Astrocyte (in vitro differentiated cells and primary cell): Measurements from ENCODE around the gene ST13. TPM values are rescaled to one million over a fixed set of nuclear protein-coding genes. Genes with fewer than 3 reads are reported as not detected.

Experiments used
- DNase-seq: peaks from one replicate; pipeline ENCODE4 v3.0.0-alpha.2; 2010; ENCODE audit warnings: low read depth
- FAIRE-seq: peaks from 2 replicates; lab custom pipeline; 2011; peaks lifted over from hg19 to GRCh38; lab: Jason Lieb, UNC
- H2AFZ ChIP-seq: 2 replicates; pipeline ENCODE4 v1.6.0; 2012; ENCODE audit warnings: low read depth, low read length, inconsistent platforms
- H3K27ac ChIP-seq: 2 replicates; pipeline ENCODE4 v1.5.1; 2011; ENCODE audit warnings: low read depth, low read length, inconsistent platforms
- H3K27me3 ChIP-seq: 2 replicates; pipeline ENCODE4 v1.6.0; 2011; ENCODE audit warnings: low read length, inconsistent platforms; ENCODE audit not compliant: insufficient read depth
- H3K36me3 ChIP-seq: 2 replicates; pipeline ENCODE4 v1.5.1; 2011; ENCODE audit warnings: low read length, inconsistent platforms; ENCODE audit not compliant: insufficient read depth
- H3K4me1 ChIP-seq: 2 replicates; pipeline ENCODE4 v1.5.1; 2011; ENCODE audit warnings: low read length, inconsistent platforms; ENCODE audit not compliant: insufficient read depth
- H3K4me2 ChIP-seq: 2 replicates; pipeline ENCODE4 v1.6.0; 2012; ENCODE audit warnings: low read length, inconsistent platforms
- H3K4me3 ChIP-seq: 2 replicates; pipeline ENCODE4 v1.5.1; 2011; ENCODE audit warnings: low read depth, mild to moderate bottlenecking, low read length, inconsistent platforms; ENCODE audit not compliant: insufficient read depth
- H3K79me2 ChIP-seq: 2 replicates; pipeline ENCODE4 v1.6.0; 2012; ENCODE audit warnings: mild to moderate bottlenecking, low read length, inconsistent platforms; ENCODE audit not compliant: insufficient read depth
- H3K9ac ChIP-seq: 2 replicates; pipeline ENCODE4 v1.6.0; 2012; ENCODE audit warnings: mild to moderate bottlenecking, low read length, inconsistent platforms
- H3K9me3 ChIP-seq: 2 replicates; pipeline ENCODE4 v1.5.1; 2012; ENCODE audit warnings: low read depth, mild to moderate bottlenecking, low read length, inconsistent platforms; ENCODE audit not compliant: insufficient read depth
- H4K20me1 ChIP-seq: 2 replicates; pipeline ENCODE4 v1.6.0; 2012; ENCODE audit warnings: low read length, inconsistent platforms; ENCODE audit not compliant: insufficient read depth
- H3K27ac Mint-ChIP-seq: one replicate; pipeline ENCODE4 v1.8.0; 2021; ENCODE audit warnings: mild to moderate bottlenecking, mixed read lengths; ENCODE audit not compliant: unreplicated experiment
- H3K27me3 Mint-ChIP-seq: one replicate; pipeline ENCODE4 v1.8.0; 2021; ENCODE audit warnings: low read depth, mixed read lengths; ENCODE audit not compliant: unreplicated experiment
- H3K36me3 Mint-ChIP-seq: one replicate; pipeline ENCODE4 v1.8.0; 2021; ENCODE audit warnings: low read depth, mixed read lengths; ENCODE audit not compliant: unreplicated experiment
- H3K4me1 Mint-ChIP-seq: one replicate; pipeline ENCODE4 v1.8.0; 2021; ENCODE audit warnings: low read depth, mixed read lengths; ENCODE audit not compliant: unreplicated experiment
- H3K4me3 Mint-ChIP-seq: one replicate; pipeline ENCODE4 v1.8.0; 2021; ENCODE audit warnings: mild to moderate bottlenecking, moderate library complexity, mixed read lengths; ENCODE audit not compliant: unreplicated experiment
- H3K9me3 Mint-ChIP-seq: one replicate; pipeline ENCODE4 v1.8.0; 2021; ENCODE audit warnings: mild to moderate bottlenecking, mixed read lengths; ENCODE audit not compliant: unreplicated experiment
- CTCF ChIP-seq: IDR thresholded peaks from 2 replicates; pipeline ENCODE4 v1.5.1; 2011; ENCODE audit warnings: low read depth, mild to moderate bottlenecking, inconsistent platforms, low read length, moderate library complexity; ENCODE audit not compliant: insufficient read depth
- EZH2 ChIP-seq: IDR thresholded peaks from 2 replicates; pipeline ENCODE4 v1.6.1; 2012; ENCODE audit warnings: mild to moderate bottlenecking, low read length, inconsistent platforms; ENCODE audit not compliant: insufficient read depth
- total RNA-seq: library from RNA; stranded (reverse); gene quantifications from 2 replicates; pipeline ENCODE4 v1.2.1, GENCODE V29; 2021

Gene ST13
- total RNA-seq, 1 donor from 2014 or later: 248 TPM

- Histone ChIP-seq H3K36me3 (no peaks in the 10 kb centered on the region), H3K79me2 (peaks cover 48% of the 10 kb centered on the region), H3K4me1 (no peaks in the 10 kb centered on the region), H3K4me3 (no peak overlapping the region), H3K9me3 (no peaks in the 10 kb centered on the region), H4K20me1 (peaks cover 12% of the 10 kb centered on the region), H3K4me2 (no peak overlapping the region), H2AFZ (no peak overlapping the region), H3K27ac (no peak overlapping the region), H3K9ac (no peak overlapping the region), H3K27me3 (no peaks in the 10 kb centered on the region)
- FAIRE-seq: no peak
- H3K36me3 Mint-ChIP-seq: peaks cover 2% of the 10 kb centered on the region
- H3K27ac Mint-ChIP-seq: no peak overlapping the region
- TF ChIP-seq EZH2 (no peak), CTCF (no peak)
- peaks cover 7% of the 10 kb centered on the region for H3K4me1 Mint-ChIP-seq
- no peaks in the 10 kb centered on the region for H3K9me3 Mint-ChIP-seq
- H3K4me3 Mint-ChIP-seq: no peak overlapping the region
- H3K27me3 Mint-ChIP-seq: no peaks in the 10 kb centered on the region
- DNase-seq: no peak
Observed at GRCh38 chr22:40805699-40806203, 50.7 kb downstream of the ST13 start.

- FAIRE-seq (no peak), DNase-seq (no peak)
- Mint-ChIP-seq H3K36me3 (peaks cover 2% of the 10 kb centered on the region), H3K4me1 (peaks cover 7% of the 10 kb centered on the region), H3K9me3 (no peaks in the 10 kb centered on the region), H3K27me3 (no peaks in the 10 kb centered on the region), H3K4me3 (no peak overlapping the region), H3K27ac (no peak overlapping the region)
- Histone ChIP-seq H2AFZ (no peak overlapping the region), H3K4me1 (no peaks in the 10 kb centered on the region), H3K27ac (no peak overlapping the region), H3K4me2 (no peak overlapping the region), H3K9me3 (no peaks in the 10 kb centered on the region), H3K9ac (no peak overlapping the region), H4K20me1 (peaks cover 12% of the 10 kb centered on the region), H3K27me3 (no peaks in the 10 kb centered on the region), H3K4me3 (no peak overlapping the region), H3K79me2 (peaks cover 47% of the 10 kb centered on the region), H3K36me3 (no peaks in the 10 kb centered on the region)
- TF ChIP-seq EZH2 (no peak), CTCF (no peak)
Observed at GRCh38 chr22:40805239-40805638, 51.2 kb downstream of the ST13 start.

- TF ChIP-seq EZH2 (no peak), CTCF (no peak)
- DNase-seq: no peak
- peaks cover 2% of the 10 kb centered on the region for H3K36me3 Mint-ChIP-seq
- H3K4me1 Mint-ChIP-seq: peaks cover 7% of the 10 kb centered on the region
- Histone ChIP-seq H3K4me2 (no peak overlapping the region), H3K4me1 (no peaks in the 10 kb centered on the region), H3K27me3 (no peaks in the 10 kb centered on the region), H3K27ac (no peak overlapping the region), H3K4me3 (no peak overlapping the region), H2AFZ (no peak overlapping the region), H3K9me3 (no peaks in the 10 kb centered on the region), H3K9ac (no peak overlapping the region), H3K79me2 (peaks cover 39% of the 10 kb centered on the region), H3K36me3 (no peaks in the 10 kb centered on the region), H4K20me1 (peaks cover 11% of the 10 kb centered on the region)
- H3K27me3 Mint-ChIP-seq: no peaks in the 10 kb centered on the region
- H3K27ac Mint-ChIP-seq: no peak overlapping the region
- FAIRE-seq: no peak
- no peaks in the 10 kb centered on the region for H3K9me3 Mint-ChIP-seq
- no peak overlapping the region for H3K4me3 Mint-ChIP-seq
Observed at GRCh38 chr22:40803321-40803720, 53.1 kb downstream of the ST13 start.
